Right atrium auricular region (tissue), 2 donors: Measurements from ENCODE around the gene NEMP2. TPM values are rescaled to one million over a fixed set of nuclear protein-coding genes. Genes with fewer than 3 reads are reported as not detected.

Source experiments
- DNase-seq: peaks from one replicate; pipeline ENCODE4 v3.0.0-alpha.2; 2019; ENCODE audit warnings: low spot score
- H3K27ac ChIP-seq, 2 donors: fragments of 200-600 bp; sonication (generic); 1 replicate in 1 of 2; 2 replicates in 1 of 2; pipeline ENCODE4 v1.5.1; 2016 to 2019
- H3K27me3 ChIP-seq, 2 donors: fragments of 200-600 bp; sonication (generic); one replicate each; pipeline versions ENCODE4 v1.5.1 to v1.6.0; 2017 to 2019
- H3K36me3 ChIP-seq: fragments of 200-600 bp; sonication (generic); one replicate; pipeline ENCODE4 v1.5.1; 2016
- H3K4me1 ChIP-seq, 2 donors: fragments of 200-600 bp; sonication (generic); one replicate each; pipeline versions ENCODE4 v1.5.1 to v1.6.0; 2017 to 2019
- H3K4me3 ChIP-seq, 2 donors: fragments of 200-600 bp; sonication (generic); 1 replicate in 1 of 2; 2 replicates in 1 of 2; pipeline ENCODE4 v1.5.1; 2017 to 2019; ENCODE audit warnings: mild to moderate bottlenecking in 1 of 2, moderate library complexity in 1 of 2
- H3K9me3 ChIP-seq, 2 donors: fragments of 200-600 bp; sonication (generic); one replicate each; pipeline ENCODE4 v1.5.1; 2019
- CTCF ChIP-seq, 2 donors: fragments of 200-600 bp; sonication (generic); IDR thresholded peaks; one replicate each; pipeline ENCODE4 v1.5.1; 2019; ENCODE audit warnings: antibody characterized with exemption in 2 of 2
- total RNA-seq, 2 donors: library from RNA; depleted of rRNA; stranded (reverse); fragments of >200 nt; gene quantifications; one replicate each; pipeline ENCODE4 v1.1.0, GENCODE V29; 2016

The NEMP2 gene
- total RNA-seq, 2 donors from 2014 or later: 2.7 to 3.3 TPM

GRCh38 chr2:190553254-190553653 lies 18.7 kb upstream of the NEMP2 start:
- H3K36me3 ChIP-seq: no peaks in the 10 kb centered on the region
- H3K27ac ChIP-seq: no peak overlapping the region
- no peaks in the 10 kb centered on the region for H3K27me3 ChIP-seq
- no peaks in the 10 kb centered on the region for H3K9me3 ChIP-seq
- no peak for DNase-seq
- no peaks in the 10 kb centered on the region for H3K4me1 ChIP-seq
- H3K4me3 ChIP-seq: no peak overlapping the region
- no peak for TF ChIP-seq CTCF (IDR thresholded peaks at IDR 0.05)

DNA sequence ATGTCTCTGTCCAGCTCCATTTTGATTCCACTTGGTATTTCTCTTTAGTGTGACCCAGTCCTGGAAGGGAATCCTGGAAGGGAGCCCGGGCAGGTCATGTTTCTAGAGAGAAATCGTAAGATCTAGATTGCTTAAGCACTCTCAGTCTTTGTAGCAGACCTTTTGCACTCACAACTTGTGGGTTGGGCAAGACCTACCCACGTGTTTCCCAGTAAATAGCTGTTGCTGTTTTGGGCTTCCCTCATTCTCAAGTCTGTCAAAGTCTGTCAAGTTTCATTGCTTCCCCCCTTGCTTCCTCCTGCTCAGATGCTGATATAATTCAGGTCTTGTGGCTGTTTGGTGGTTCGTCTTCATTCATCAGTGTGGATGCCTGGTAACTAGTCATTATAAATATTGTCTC lies 17.4 kb upstream of the NEMP2 start:
- Histone ChIP-seq H3K27ac (no peak overlapping the region), H3K36me3 (no peaks in the 10 kb centered on the region), H3K9me3 (no peaks in the 10 kb centered on the region), H3K4me3 (no peak overlapping the region), H3K27me3 (no peaks in the 10 kb centered on the region), H3K4me1 (no peaks in the 10 kb centered on the region)
- no peak for DNase-seq
- no peak for TF ChIP-seq CTCF (IDR thresholded peaks at IDR 0.05)

GRCh38 chr2:190550137-190550536 lies 15.6 kb upstream of the NEMP2 start:
- Histone ChIP-seq H3K4me1 (no peaks in the 10 kb centered on the region), H3K4me3 (no peak overlapping the region), H3K9me3 (no peaks in the 10 kb centered on the region), H3K27ac (no peak overlapping the region), H3K36me3 (no peaks in the 10 kb centered on the region), H3K27me3 (no peaks in the 10 kb centered on the region)
- TF ChIP-seq CTCF (IDR thresholded peaks at IDR 0.05): no peak
- no peak for DNase-seq

- Histone ChIP-seq H3K36me3 (no peaks in the 10 kb centered on the region), H3K4me3 (no peak overlapping the region), H3K27me3 (no peaks in the 10 kb centered on the region), H3K9me3 (no peaks in the 10 kb centered on the region), H3K4me1 (no peaks in the 10 kb centered on the region), H3K27ac (no peak overlapping the region)
- TF ChIP-seq CTCF (IDR thresholded peaks at IDR 0.05): no peak
- no peak for DNase-seq
These were observed 13.4 kb upstream of the NEMP2 start for GRCh38 chr2:190547886-190548285.

DNA sequence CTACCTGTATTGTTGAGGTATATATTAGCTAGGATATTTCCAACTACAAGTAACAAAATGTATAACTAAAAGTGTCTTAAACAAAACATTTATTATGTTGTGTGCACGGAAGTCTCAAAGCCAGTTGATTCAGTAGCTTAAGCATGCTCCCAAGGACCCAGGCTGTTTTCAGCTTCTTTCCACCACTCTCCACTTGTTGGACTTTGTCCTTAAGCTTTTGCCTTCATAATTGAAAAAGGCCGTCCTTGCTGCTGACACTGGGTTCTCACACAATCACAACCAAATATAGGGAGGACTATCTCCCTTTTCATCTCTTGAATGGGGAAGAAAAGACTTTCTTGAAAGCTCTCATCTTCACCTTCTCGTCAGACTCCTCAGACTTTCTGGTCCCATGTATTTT lies 12.2 kb upstream of the NEMP2 start:
- Histone ChIP-seq H3K4me1 (no peaks in the 10 kb centered on the region), H3K4me3 (no peak overlapping the region), H3K36me3 (no peaks in the 10 kb centered on the region), H3K27me3 (no peaks in the 10 kb centered on the region), H3K9me3 (peaks cover 0 to 7% of the 10 kb centered on the region in 2 donors), H3K27ac (no peak overlapping the region)
- no peak for TF ChIP-seq CTCF (IDR thresholded peaks at IDR 0.05)
- DNase-seq: no peak

DNA sequence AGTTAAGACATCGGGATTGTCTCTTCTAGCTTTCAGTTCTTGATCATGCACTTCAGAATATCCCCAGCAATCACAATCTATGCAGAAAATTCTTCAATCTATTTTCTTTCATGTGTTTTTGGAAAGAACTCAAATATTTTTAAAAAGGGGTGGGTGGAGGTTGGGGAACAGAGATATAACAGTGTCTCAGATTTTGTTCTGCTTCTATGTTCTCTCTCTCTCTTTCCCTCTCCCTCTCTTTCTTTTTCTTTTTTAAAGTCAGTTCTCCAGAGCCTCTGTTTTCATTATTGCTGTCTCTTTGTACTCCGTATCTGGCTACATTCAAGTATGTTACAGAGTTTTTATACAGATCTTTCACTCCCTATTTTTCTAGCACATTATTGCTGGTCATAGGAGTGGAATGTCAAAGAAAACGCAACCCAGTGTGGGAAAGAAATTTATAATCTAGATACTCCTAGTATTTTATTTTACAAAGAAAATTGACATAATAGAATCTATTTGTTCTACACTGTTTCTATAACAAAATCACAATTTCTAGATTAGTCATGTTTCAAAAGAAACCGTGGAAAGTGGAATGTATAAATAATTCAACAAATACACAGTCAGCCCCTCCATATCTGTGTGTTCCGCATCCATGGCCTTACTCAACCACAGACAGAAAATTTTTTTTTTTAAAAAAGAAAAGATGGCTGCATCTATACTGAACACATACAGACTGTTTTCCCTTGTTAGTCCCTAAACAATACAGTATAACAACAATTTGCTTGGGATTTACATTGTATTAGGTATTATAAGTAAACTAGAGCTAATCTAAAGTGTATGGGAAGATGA lies 11.2 kb upstream of the NEMP2 start:
- H3K27ac ChIP-seq: peak overlapping the region; percentile 19 to 33
- no peaks in the 10 kb centered on the region for H3K4me1 ChIP-seq
- H3K9me3 ChIP-seq: peaks cover 0 to 16% of the 10 kb centered on the region in 2 donors
- no peak for DNase-seq
- no peak for TF ChIP-seq CTCF (IDR thresholded peaks at IDR 0.05)
- no peaks in the 10 kb centered on the region for H3K27me3 ChIP-seq
- no peaks in the 10 kb centered on the region for H3K36me3 ChIP-seq
- H3K4me3 ChIP-seq: peak overlapping the region in 1 of 2 donors; percentile 26
